Measurements from ENCODE around the gene C2orf72. TPM values are rescaled to one million over a fixed set of nuclear protein-coding genes. Genes with fewer than 3 reads are reported as not detected.
A peak's percentile ranks its signal among the peaks of the same experiment; 100 is the strongest.

The C2orf72 gene
- total and polyA plus RNA-seq, 2 of the 13 experiments (the other 11 are each of a cell fraction or from before 2014, with no cell fraction given): 147 to 203 TPM

DNA sequence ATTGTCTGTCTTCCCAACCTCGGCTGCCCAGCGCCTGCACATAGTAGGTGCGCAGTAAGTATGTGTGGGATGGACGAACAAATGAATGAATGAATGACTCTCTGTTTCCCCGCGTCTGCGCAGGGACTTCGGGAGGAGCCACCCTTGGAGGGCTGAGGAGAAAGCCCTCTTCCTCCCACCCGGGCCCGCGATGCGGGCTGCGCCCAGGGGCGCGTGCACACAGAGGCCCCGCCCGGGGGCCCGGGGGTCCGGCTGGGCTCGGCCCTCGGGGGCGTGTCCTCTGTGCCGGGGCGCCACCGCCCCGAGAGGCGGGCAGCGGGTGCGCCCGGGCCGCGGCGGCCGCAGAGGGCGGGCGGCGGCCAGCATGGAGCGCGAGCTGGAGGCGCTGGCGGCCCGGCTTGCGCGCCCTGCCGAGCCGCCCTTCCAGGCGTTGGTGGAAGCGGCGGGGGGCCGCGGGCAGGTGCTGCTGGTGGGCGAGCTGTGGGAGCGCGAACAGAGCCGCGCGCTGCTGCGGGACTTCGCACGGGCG, at the start of gene C2orf72 (continued):
- TF ChIP-seq EHMT2 (IDR thresholded peaks at IDR 0.05; ENCODE audit: borderline replicate concordance, low read depth, low read length) (no peak), ZSCAN12 (CRISPR knock-in tag; IDR thresholded peaks at IDR 0.05) (no peak), ZNF678 (CRISPR knock-in tag; IDR thresholded peaks at IDR 0.05) (no peak), ZNF7 (CRISPR knock-in tag; IDR thresholded peaks at IDR 0.05) (no peak), CBX5 (CRISPR knock-in tag; IDR thresholded peaks at IDR 0.05; ENCODE audit: borderline replicate concordance) (no peak), IKZF1 (IDR thresholded peaks at IDR 0.05) (no peak), MTA1 (CRISPR knock-in tag; IDR thresholded peaks at IDR 0.05; ENCODE audit: borderline replicate concordance) (no peak), ZNF20 (CRISPR knock-in tag; IDR thresholded peaks at IDR 0.05) (no peak), ZNF547 (CRISPR knock-in tag; IDR thresholded peaks at IDR 0.05) (no peak), POLR2A (IDR thresholded peaks at IDR 0.05; ENCODE audit: insufficient read depth in 1 of 2, low read depth in 2 of 2, low read length in 2 of 2) (peak; percentile 52 to 82; a peak in 3 of 4 replicates), FOXK2 (IDR thresholded peaks at IDR 0.05) (no peak), NKX3-1 (CRISPR knock-in tag; IDR thresholded peaks at IDR 0.05) (no peak; the same call in 1 of the 2 replicates), BHLHE40 (IDR thresholded peaks at IDR 0.05; ENCODE audit: low read length) (peak; percentile 34; the same call in 1 of the 2 replicates), ZNF567 (CRISPR knock-in tag; IDR thresholded peaks at IDR 0.05; ENCODE audit: borderline replicate concordance) (no peak), PAX8 (CRISPR knock-in tag; IDR thresholded peaks at IDR 0.05; ENCODE audit: borderline replicate concordance) (no peak), MLLT10 (CRISPR knock-in tag; IDR thresholded peaks at IDR 0.05) (no peak), GFI1 (CRISPR knock-in tag; IDR thresholded peaks at IDR 0.05; ENCODE audit: borderline replicate concordance) (no peak)
- TF ChIP-seq, protein P1, sequence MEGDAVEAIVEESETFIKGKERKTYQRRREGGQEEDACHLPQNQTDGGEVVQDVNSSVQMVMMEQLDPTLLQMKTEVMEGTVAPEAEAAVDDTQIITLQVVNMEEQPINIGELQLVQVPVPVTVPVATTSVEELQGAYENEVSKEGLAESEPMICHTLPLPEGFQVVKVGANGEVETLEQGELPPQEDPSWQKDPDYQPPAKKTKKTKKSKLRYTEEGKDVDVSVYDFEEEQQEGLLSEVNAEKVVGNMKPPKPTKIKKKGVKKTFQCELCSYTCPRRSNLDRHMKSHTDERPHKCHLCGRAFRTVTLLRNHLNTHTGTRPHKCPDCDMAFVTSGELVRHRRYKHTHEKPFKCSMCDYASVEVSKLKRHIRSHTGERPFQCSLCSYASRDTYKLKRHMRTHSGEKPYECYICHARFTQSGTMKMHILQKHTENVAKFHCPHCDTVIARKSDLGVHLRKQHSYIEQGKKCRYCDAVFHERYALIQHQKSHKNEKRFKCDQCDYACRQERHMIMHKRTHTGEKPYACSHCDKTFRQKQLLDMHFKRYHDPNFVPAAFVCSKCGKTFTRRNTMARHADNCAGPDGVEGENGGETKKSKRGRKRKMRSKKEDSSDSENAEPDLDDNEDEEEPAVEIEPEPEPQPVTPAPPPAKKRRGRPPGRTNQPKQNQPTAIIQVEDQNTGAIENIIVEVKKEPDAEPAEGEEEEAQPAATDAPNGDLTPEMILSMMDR (CRISPR knock-in tag; IDR thresholded peaks at IDR 0.05): no peak
- TF ChIP-seq, protein P2, sequence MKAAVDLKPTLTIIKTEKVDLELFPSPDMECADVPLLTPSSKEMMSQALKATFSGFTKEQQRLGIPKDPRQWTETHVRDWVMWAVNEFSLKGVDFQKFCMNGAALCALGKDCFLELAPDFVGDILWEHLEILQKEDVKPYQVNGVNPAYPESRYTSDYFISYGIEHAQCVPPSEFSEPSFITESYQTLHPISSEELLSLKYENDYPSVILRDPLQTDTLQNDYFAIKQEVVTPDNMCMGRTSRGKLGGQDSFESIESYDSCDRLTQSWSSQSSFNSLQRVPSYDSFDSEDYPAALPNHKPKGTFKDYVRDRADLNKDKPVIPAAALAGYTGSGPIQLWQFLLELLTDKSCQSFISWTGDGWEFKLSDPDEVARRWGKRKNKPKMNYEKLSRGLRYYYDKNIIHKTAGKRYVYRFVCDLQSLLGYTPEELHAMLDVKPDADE (CRISPR knock-in tag; IDR thresholded peaks at IDR 0.05): no peak
- TF ChIP-seq, protein P3, sequence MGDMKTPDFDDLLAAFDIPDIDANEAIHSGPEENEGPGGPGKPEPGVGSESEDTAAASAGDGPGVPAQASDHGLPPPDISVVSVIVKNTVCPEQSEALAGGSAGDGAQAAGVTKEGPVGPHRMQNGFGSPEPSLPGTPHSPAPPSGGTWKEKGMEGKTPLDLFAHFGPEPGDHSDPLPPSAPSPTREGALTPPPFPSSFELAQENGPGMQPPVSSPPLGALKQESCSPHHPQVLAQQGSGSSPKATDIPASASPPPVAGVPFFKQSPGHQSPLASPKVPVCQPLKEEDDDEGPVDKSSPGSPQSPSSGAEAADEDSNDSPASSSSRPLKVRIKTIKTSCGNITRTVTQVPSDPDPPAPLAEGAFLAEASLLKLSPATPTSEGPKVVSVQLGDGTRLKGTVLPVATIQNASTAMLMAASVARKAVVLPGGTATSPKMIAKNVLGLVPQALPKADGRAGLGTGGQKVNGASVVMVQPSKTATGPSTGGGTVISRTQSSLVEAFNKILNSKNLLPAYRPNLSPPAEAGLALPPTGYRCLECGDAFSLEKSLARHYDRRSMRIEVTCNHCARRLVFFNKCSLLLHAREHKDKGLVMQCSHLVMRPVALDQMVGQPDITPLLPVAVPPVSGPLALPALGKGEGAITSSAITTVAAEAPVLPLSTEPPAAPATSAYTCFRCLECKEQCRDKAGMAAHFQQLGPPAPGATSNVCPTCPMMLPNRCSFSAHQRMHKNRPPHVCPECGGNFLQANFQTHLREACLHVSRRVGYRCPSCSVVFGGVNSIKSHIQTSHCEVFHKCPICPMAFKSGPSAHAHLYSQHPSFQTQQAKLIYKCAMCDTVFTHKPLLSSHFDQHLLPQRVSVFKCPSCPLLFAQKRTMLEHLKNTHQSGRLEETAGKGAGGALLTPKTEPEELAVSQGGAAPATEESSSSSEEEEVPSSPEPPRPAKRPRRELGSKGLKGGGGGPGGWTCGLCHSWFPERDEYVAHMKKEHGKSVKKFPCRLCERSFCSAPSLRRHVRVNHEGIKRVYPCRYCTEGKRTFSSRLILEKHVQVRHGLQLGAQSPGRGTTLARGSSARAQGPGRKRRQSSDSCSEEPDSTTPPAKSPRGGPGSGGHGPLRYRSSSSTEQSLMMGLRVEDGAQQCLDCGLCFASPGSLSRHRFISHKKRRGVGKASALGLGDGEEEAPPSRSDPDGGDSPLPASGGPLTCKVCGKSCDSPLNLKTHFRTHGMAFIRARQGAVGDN (CRISPR knock-in tag; IDR thresholded peaks at IDR 0.05): peak; percentile 76
- TF ChIP-seq, protein P4, sequence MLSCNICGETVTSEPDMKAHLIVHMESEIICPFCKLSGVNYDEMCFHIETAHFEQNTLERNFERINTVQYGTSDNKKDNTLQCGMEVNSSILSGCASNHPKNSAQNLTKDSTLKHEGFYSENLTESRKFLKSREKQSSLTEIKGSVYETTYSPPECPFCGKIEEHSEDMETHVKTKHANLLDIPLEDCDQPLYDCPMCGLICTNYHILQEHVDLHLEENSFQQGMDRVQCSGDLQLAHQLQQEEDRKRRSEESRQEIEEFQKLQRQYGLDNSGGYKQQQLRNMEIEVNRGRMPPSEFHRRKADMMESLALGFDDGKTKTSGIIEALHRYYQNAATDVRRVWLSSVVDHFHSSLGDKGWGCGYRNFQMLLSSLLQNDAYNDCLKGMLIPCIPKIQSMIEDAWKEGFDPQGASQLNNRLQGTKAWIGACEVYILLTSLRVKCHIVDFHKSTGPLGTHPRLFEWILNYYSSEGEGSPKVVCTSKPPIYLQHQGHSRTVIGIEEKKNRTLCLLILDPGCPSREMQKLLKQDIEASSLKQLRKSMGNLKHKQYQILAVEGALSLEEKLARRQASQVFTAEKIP (CRISPR knock-in tag; IDR thresholded peaks at IDR 0.05; ENCODE audit: borderline replicate concordance): no peak
- TF ChIP-seq, protein P5, sequence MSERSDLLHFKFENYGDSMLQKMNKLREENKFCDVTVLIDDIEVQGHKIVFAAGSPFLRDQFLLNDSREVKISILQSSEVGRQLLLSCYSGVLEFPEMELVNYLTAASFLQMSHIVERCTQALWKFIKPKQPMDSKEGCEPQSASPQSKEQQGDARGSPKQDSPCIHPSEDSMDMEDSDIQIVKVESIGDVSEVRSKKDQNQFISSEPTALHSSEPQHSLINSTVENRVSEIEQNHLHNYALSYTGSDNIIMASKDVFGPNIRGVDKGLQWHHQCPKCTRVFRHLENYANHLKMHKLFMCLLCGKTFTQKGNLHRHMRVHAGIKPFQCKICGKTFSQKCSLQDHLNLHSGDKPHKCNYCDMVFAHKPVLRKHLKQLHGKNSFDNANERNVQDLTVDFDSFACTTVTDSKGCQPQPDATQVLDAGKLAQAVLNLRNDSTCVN (CRISPR knock-in tag; IDR thresholded peaks at IDR 0.05; ENCODE audit: borderline replicate concordance): no peak

All from HepG2 (cell line).